Measurements from ENCODE around the gene CYP24A1.

Gene CYP24A1

DNA sequence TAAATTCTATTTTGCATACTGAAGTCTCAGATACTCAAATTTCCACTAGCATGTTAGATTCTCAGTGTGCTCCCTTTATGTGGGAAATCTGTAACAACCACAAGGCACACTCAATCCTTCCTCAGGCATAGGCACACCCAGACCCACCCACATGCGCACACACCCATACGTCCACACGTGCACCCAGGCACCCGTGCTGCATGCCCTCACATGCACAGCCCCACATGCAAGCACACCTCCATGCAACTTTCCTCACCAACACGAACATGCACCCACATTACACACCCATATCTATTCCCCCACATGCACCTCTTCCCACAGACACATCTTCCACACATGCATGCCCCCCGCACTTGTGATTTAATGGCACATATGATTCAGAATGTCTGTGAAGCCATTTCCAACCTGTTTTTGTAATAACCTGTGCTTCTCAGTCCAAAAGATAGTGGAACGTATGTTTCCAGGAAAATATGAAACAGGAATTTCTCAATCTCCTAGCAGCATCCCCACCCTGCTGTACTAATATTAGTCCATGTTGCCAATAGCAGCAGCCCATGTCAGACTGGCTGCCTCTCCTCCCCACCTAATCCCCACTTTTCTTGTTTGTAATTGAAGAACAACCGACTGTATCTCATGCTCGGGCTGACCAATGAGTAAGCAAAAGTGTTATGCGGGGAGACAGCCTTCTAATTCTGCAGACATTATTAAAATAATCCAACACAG, 11.3 kb upstream of the CYP24A1 start:
- peak in 5 of 42 donors; percentile 15 to 46 (median 39) for DNase-seq
- intact Hi-C loops (cut with DNase I): no loop called here

- intact Hi-C loops (cut with DNase I): no loop called here
- no peak for DNase-seq
Measured at GRCh38 chr20:54184071-54184470, 10.3 kb upstream of the CYP24A1 start.

DNA sequence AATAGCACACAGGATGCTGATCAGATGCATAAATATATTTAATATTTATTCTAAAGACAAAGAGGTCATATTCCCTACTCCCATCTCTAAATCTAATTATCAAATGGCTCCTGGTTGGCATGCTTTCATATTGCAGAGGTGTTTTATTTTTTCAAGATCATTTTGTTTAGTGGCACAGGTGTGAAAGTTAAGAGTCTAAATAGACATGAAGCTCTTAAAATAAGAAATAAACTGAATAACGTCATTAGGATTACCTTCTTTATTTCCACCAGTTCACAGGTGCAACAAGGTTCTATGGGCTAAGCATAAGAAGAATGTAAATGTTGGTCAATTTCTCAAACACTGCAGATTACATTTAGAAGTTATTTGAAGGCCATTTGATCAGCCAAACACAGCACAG, 7.1 kb upstream of the CYP24A1 start:
- DNase-seq: no peak
- intact Hi-C loops (cut with DNase I): no loop called here

GRCh38 chr20:54179946-54180345, 6.2 kb upstream of the CYP24A1 start:
- no peak for DNase-seq
- intact Hi-C loops (cut with DNase I): no loop called here

DNA sequence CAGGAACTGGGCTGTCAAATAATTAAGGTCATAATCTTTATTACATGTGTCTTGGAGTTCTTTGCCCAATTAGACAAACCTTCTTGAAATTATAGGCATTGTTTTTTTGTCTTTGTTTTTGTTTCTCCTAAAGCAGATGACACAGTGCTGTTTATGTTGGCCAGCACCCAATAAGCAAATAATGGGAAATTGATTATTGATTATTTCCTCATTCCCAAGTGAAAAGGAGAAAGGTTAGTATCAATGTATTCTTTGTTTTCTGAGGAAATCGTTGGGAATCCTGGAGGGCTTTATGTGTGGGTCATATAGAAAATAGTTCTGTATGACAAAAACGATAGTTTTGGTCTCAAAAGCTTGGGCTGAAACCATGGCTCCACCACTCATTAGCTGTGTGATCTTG, 4.5 kb upstream of the CYP24A1 start:
- intact Hi-C loops (cut with DNase I): no loop called here
- DNase-seq: no peak

GRCh38 chr20:54177378-54177777, 3.6 kb upstream of the CYP24A1 start:
- no peak for DNase-seq
- intact Hi-C loops (cut with DNase I): no loop called here

- DNase-seq: no peak
- intact Hi-C loops (cut with DNase I): no loop called here
Measured at GRCh38 chr20:54176610-54177009, 2.8 kb upstream of the CYP24A1 start.

DNA sequence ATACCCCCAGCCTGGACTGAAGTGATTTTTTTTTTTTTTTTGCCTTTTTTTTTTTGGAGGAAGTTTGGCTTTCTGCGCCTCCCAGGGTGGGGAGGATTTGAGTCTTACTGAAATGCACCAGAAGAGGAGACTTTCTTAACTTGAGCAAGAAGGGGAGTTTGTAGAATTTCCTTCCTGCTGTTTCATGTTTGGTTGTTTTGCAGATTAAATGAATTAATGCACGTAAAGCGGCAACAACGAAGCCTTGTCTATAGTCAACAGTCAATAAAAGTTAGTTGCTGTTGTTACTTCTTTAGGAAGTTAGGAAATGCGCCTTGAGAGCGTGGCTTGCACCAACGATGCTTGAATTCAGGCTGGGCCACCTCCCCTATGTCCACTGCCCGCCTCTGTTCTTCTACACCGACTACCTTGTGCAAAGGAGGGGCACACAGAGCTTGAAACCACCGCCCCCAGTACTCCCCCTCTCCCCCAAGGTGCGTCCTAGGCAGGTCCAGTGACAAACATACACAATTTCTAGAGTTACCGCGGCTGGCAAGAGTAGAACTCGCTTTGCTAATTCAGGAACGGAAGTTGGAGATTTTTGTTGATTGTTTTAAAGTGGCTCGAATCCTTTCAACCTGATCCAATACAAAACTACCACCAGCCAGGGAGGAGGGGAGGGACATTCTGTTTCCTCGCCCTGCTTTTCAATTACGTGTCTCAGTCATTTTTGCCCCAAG, 830 bp upstream of the CYP24A1 start:
- intact Hi-C loops (cut with DNase I): no loop called here

DNA sequence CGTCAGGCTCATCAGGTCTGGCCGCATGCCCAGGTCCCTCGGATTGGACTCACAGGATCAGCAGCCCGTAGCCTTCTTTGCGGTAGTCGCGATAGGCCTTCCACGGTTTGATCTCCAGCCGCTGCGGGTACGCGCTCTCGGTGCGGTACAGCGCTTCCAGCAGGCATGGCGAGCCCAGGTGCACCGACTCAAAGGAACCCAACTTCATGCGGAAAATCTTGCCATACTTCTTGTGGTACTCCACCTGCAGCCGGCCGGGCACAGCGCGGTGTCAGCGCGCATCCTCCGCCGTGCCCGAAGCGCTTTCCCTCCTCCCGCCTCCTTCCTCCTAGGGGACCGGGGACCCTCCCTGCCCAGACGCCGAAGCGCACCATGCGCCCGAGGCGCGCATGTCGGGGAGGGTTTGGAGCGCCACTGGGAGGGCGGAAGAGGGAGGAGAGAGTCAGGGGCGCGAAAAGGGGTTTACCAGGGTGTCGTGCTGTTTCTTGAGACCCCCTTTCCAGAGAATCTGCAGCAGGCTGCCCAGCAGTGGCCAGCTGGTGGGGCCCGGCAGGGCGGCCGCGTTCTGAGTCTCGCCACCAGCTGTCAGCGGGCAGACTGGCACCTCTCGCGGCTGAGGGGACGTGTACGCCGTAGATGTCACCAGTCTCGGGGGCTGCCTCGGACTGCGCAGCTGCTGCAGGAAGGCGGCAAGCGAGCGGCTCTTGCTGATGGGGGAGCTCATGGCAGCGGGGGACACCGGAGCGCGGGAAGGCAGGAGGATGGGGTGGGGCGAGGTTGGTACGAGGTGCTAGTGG, 732 bp downstream of the CYP24A1 start:
- DNase-seq: peak in 3 of 42 donors; percentile 8 to 36 (median 27)
- intact Hi-C loops (cut with DNase I): no loop called here

More for the DNA sequence above, 830 bp upstream of the CYP24A1 start:
- no peak for DNase-seq

- no peak for DNase-seq
- intact Hi-C loops (cut with DNase I): no loop called here
Measured at GRCh38 chr20:54172532-54172855, 1.3 kb downstream of the CYP24A1 start.

DNA sequence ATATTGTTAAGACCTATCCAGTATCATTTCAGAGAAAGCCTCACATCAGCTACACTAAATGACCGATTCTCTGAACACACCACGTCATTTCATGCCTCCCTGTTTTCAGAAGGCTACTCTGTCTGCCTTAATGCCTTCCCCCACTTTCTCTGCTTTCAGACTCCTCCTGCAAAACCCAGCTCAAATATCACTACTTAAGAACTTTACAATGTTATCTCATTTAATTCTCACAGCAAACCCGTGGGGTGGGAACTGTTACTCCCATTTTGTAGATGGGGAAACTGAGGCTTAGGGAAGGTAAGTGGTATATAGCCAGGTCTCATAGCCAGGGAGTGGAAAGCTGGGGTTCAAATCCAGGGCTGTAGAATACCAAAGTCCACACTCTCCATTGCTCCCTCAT, 2.8 kb downstream of the CYP24A1 start:
- DNase-seq: no peak
- intact Hi-C loops (cut with DNase I): no loop called here

DNA sequence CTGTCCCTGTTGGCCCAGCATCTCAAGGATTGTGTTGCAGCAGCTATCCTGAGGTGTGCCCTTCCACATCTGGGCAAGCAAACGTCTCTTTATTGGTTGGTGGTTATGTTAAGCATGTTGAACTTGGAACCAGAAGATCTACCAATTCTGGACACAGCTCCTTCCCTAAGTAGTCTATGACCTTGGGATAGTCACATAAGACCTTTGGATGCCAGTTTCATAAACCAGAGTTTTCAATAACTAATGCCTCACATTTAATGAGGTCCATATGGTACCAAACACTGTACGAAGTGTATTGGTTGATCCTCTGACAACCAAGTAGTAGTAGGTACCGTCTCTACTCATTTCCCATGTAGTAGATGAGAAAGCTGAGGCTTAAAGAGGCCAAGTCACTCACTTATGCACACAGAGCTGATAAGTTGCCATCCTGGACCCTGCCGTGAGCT, 3.7 kb downstream of the CYP24A1 start:
- no peak for DNase-seq
- intact Hi-C loops (cut with DNase I): no loop called here

- intact Hi-C loops (cut with DNase I): no loop called here
Measured at GRCh38 chr20:54168961-54169862, 4.6 kb downstream of the CYP24A1 start.

GRCh38 chr20:54167909-54168872, 5.6 kb downstream of the CYP24A1 start:
- no peak for DNase-seq
- intact Hi-C loops (cut with DNase I): no loop called here

More at GRCh38 chr20:54168961-54169862, 4.6 kb downstream of the CYP24A1 start:
- DNase-seq: no peak

GRCh38 chr20:54166987-54167662, 6.7 kb downstream of the CYP24A1 start:
- intact Hi-C loops (cut with DNase I): no loop called here
- DNase-seq: no peak

- intact Hi-C loops (cut with DNase I): no loop called here
- no peak for DNase-seq
Measured at GRCh38 chr20:54165803-54166202, 8.0 kb downstream of the CYP24A1 start.

DNA sequence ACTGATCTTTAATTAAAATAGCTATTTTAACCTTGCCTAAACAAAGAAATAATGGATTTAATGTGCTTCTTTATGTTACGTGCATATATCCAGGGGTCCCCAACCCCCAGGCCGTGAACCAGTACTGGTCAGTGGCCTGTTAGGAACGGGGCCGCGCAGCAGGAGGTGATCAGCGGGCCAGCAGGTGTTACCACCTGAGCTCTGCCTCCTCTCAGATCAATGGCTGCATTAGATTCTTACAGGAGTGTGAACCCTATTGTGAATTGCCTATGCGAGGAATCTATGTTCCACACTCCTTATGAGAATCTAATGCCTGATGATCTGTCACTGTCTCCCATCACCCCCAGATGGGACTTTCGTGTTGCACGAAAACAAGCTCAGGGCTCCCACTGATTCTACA, 8.8 kb downstream of the CYP24A1 start:
- intact Hi-C loops (cut with DNase I): no loop called here
- DNase-seq: no peak

All from head of caudate nucleus (tissue), 42 donors.